ENCODE results near the gene RBMS1.

Gene RBMS1

GRCh38 chr2:160402997-160403979 lies 90.3 kb downstream of the RBMS1 start:
- intact Hi-C loops (cut with DNase I; ENCODE audit: low total_unique reads) = loop anchor here (10.0 kb wide), 2 partner anchors 68 to 128 kb away; no protein-coding TSS in a partner anchor
- H3K36me3 ChIP-seq = no peaks in the 10 kb centered on the region
- DNase-seq = no peak
- H3K9me3 ChIP-seq = no peaks in the 10 kb centered on the region
- no peak for TF ChIP-seq CTCF (IDR thresholded peaks at IDR 0.05)
- H3K4me3 ChIP-seq = no peak overlapping the region
- H3K4me1 ChIP-seq = peaks cover 0 to 63% (median 17%) of the 10 kb centered on the region in 4 donors
- no peaks in the 10 kb centered on the region for H3K27me3 ChIP-seq
- peak overlapping the region in 1 of 2 donors; percentile 21 for H3K27ac ChIP-seq

- Histone ChIP-seq H3K9me3 (no peaks in the 10 kb centered on the region), H3K27me3 (no peaks in the 10 kb centered on the region), H3K36me3 (no peaks in the 10 kb centered on the region), H3K4me1 (peaks cover 0 to 67% (median 18%) of the 10 kb centered on the region in 4 donors), H3K4me3 (no peak overlapping the region), H3K27ac (peak overlapping the region in 1 of 2 donors; percentile 21)
- no peak for TF ChIP-seq CTCF (IDR thresholded peaks at IDR 0.05)
- DNase-seq = no peak
- intact Hi-C loops (cut with DNase I; ENCODE audit: low total_unique reads) = loop anchor here (10.0 kb wide), 2 partner anchors 68 to 128 kb away; no protein-coding TSS in a partner anchor
These were observed 91.1 kb downstream of the RBMS1 start for GRCh38 chr2:160402501-160402900.

DNA sequence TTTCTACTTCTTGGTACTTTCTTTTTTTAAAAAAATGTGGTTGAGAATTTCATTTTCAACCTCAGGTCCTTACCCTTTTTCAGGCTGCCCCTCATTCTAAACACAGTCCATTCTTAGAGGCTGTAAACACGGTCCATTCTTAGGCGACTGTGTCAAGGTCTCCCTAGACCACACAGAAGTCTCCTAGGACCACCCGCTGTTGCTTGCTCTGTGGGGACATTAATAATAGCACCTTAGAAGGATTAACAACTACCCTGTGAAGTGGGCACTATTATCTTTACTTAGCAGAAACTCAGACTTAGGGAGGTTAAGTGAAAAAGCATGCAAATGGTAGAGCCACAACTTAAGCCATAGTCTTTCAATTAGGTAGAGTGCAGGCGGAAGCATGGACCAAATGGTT lies 91.7 kb downstream of the RBMS1 start:
- Histone ChIP-seq H3K9me3 (no peaks in the 10 kb centered on the region), H3K4me1 (peaks cover 0 to 73% (median 22%) of the 10 kb centered on the region in 4 donors), H3K27me3 (no peaks in the 10 kb centered on the region), H3K4me3 (no peak overlapping the region), H3K36me3 (no peaks in the 10 kb centered on the region), H3K27ac (no peak overlapping the region)
- no peak for DNase-seq
- intact Hi-C loops (cut with DNase I; ENCODE audit: low total_unique reads) = loop anchor here (10.0 kb wide), 2 partner anchors 67 to 127 kb away; no protein-coding TSS in a partner anchor
- TF ChIP-seq CTCF (IDR thresholded peaks at IDR 0.05) = no peak

DNA sequence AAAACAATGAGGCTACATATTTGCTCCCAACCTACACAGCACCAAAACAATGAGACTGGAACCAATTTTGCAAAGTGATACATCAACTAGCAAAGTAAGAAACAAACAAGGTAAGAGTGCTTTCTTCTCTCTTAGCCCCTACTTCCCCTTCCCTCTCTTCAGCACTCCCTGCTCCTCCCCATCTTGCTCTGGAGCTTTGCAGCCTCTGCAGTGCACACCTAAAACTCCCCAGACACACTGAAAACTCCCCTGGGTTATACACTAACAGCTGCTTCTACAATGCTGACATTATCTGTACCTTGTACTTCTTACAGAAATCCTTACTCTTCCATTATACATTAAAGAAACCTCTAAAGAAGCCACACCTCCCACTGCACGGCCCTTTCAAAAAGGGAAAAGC lies 93.7 kb downstream of the RBMS1 start:
- Histone ChIP-seq H3K27ac (no peak overlapping the region), H3K36me3 (no peaks in the 10 kb centered on the region), H3K27me3 (no peaks in the 10 kb centered on the region), H3K4me3 (no peak overlapping the region), H3K9me3 (no peaks in the 10 kb centered on the region), H3K4me1 (peaks cover 0 to 71% (median 15%) of the 10 kb centered on the region in 4 donors)
- no peak for DNase-seq
- intact Hi-C loops (cut with DNase I; ENCODE audit: low total_unique reads) = loop anchor here (10.0 kb wide), 2 partner anchors 65 to 125 kb away; no protein-coding TSS in a partner anchor
- no peak for TF ChIP-seq CTCF (IDR thresholded peaks at IDR 0.05)

- Histone ChIP-seq H3K4me1 (peaks cover 0 to 59% (median 11%) of the 10 kb centered on the region in 4 donors), H3K27ac (no peak overlapping the region), H3K4me3 (no peak overlapping the region), H3K9me3 (no peaks in the 10 kb centered on the region), H3K27me3 (no peaks in the 10 kb centered on the region), H3K36me3 (no peaks in the 10 kb centered on the region)
- no peak for TF ChIP-seq CTCF (IDR thresholded peaks at IDR 0.05)
- intact Hi-C loops (cut with DNase I; ENCODE audit: low total_unique reads) = no loop called here
- no peak for DNase-seq
These were observed 96.1 kb downstream of the RBMS1 start for GRCh38 chr2:160397530-160397865.

All from tibial artery (tissue), 4 donors.